ENCODE measurements around the gene SOX13. TPM values are rescaled to one million over a fixed set of nuclear protein-coding genes. Genes with fewer than 3 reads are reported as not detected.

Gene SOX13
- total and polyA plus RNA-seq, 2 of the 4 experiments (the other 2 are of a cell fraction): 0.54 to 3.5 TPM

DNA sequence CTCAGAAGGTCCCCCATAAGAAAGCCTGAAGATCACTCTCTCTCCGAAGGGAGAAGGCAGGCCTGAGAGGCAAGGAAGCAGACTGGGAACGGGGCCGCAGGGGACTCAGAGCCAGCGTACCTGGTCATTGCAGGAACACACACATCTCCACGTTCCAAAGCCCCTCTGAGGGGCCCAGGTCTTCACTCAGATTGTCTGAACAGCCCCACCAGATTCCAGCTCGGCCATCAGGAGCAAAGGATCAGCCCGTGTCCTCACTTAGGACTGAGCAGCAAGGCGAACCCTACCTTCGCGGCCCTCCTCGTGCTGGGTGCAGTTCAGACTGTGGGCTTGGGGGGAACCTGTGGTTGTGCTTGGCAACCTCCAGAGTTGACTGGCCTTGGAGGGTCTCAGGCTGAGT, 43.9 kb upstream of the SOX13 start:
- ChIA-PET CTCF (no interaction called here), POLR2A (ENCODE audit: unreplicated experiment) (no interaction called here)
- H3K23ac ChIP-seq (ENCODE audit: low read depth, low read length): no peak overlapping the region
- H4K20me1 ChIP-seq (ENCODE audit: insufficient read depth, low read length): no peaks in the 10 kb centered on the region
- H3K79me1 ChIP-seq (ENCODE audit: low read depth in 1 of 2, low read length in 2 of 2): no peaks in the 10 kb centered on the region
- H3K4ac ChIP-seq (ENCODE audit: low read depth, low read length): no peak overlapping the region
- no peak overlapping the region for H2BK20ac ChIP-seq (ENCODE audit: low read depth, low read length)
- no peak overlapping the region for H3K27ac ChIP-seq (ENCODE audit: insufficient read depth, low read length)
- ATAC-seq (ENCODE audit: low read depth) (no peak), DNase-seq (no peak)
- in situ Hi-C loops (cut with MboI; ENCODE audit: low sequenced_read_pairs): no loop called here
- H2BK5ac ChIP-seq (ENCODE audit: low read depth, low read length, poor library complexity, severe bottlenecking): no peak overlapping the region
- H3K4me2 ChIP-seq (ENCODE audit: low read depth, low read length): no peak overlapping the region
- TF ChIP-seq, protein P1, sequence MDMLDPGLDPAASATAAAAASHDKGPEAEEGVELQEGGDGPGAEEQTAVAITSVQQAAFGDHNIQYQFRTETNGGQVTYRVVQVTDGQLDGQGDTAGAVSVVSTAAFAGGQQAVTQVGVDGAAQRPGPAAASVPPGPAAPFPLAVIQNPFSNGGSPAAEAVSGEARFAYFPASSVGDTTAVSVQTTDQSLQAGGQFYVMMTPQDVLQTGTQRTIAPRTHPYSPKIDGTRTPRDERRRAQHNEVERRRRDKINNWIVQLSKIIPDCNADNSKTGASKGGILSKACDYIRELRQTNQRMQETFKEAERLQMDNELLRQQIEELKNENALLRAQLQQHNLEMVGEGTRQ (IDR thresholded peaks at IDR 0.05; ENCODE audit: low read depth, low read length): no peak
- TF ChIP-seq NFE2L2 (IDR thresholded peaks at IDR 0.05; ENCODE audit: low read depth, low read length) (no peak), RCOR1 (IDR thresholded peaks at IDR 0.05; ENCODE audit: insufficient replicate concordance, low read length) (no peak), RFX5 (IDR thresholded peaks at IDR 0.05; ENCODE audit: low read depth, low read length) (no peak), FOS (IDR thresholded peaks at IDR 0.05; ENCODE audit: low read depth, low read length) (no peak), MXI1 (IDR thresholded peaks at IDR 0.05; ENCODE audit: borderline replicate concordance, low read depth, low read length) (no peak), CEBPB (IDR thresholded peaks at IDR 0.05; ENCODE audit: low read depth, low read length) (no peak), MAFK (IDR thresholded peaks at IDR 0.05; ENCODE audit: low read depth, low read length) (no peak), BHLHE40 (IDR thresholded peaks at IDR 0.05; ENCODE audit: low read depth, low read length) (no peak), POLR2A (IDR thresholded peaks at IDR 0.05; ENCODE audit: low read depth, low read length) (no peak), MAZ (IDR thresholded peaks at IDR 0.05; ENCODE audit: borderline replicate concordance, low read depth, low read length) (no peak), RAD21 (IDR thresholded peaks at IDR 0.05; ENCODE audit: low read length) (no peak), CHD1 (IDR thresholded peaks at IDR 0.05; ENCODE audit: low read depth, low read length) (no peak), SMC3 (IDR thresholded peaks at IDR 0.05; ENCODE audit: low read depth, low read length) (no peak)
- TF ChIP-seq, protein P2, sequence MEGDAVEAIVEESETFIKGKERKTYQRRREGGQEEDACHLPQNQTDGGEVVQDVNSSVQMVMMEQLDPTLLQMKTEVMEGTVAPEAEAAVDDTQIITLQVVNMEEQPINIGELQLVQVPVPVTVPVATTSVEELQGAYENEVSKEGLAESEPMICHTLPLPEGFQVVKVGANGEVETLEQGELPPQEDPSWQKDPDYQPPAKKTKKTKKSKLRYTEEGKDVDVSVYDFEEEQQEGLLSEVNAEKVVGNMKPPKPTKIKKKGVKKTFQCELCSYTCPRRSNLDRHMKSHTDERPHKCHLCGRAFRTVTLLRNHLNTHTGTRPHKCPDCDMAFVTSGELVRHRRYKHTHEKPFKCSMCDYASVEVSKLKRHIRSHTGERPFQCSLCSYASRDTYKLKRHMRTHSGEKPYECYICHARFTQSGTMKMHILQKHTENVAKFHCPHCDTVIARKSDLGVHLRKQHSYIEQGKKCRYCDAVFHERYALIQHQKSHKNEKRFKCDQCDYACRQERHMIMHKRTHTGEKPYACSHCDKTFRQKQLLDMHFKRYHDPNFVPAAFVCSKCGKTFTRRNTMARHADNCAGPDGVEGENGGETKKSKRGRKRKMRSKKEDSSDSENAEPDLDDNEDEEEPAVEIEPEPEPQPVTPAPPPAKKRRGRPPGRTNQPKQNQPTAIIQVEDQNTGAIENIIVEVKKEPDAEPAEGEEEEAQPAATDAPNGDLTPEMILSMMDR (conservative IDR thresholded peaks at IDR 0.05; ENCODE audit: low read depth, low read length): no peak
- TF ChIP-seq, protein P3, sequence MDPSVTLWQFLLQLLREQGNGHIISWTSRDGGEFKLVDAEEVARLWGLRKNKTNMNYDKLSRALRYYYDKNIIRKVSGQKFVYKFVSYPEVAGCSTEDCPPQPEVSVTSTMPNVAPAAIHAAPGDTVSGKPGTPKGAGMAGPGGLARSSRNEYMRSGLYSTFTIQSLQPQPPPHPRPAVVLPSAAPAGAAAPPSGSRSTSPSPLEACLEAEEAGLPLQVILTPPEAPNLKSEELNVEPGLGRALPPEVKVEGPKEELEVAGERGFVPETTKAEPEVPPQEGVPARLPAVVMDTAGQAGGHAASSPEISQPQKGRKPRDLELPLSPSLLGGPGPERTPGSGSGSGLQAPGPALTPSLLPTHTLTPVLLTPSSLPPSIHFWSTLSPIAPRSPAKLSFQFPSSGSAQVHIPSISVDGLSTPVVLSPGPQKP (IDR thresholded peaks at IDR 0.05; ENCODE audit: borderline replicate concordance, low read depth, low read length): no peak
- H3K14ac ChIP-seq (replicated peaks; ENCODE audit: low read depth, low read length): no peak overlapping the region
- H3K4me3 ChIP-seq (ENCODE audit: insufficient read depth, low read depth, low read length): no peak overlapping the region
- peaks cover 44% of the 10 kb centered on the region for H3K27me3 ChIP-seq (ENCODE audit: control insufficient read depth, insufficient read depth, low read length)
- dilution Hi-C loops (cut with HindIII; ENCODE audit: low sequenced_read_pairs, unreplicated experiment): no loop called here
- no peak overlapping the region for H3K9ac ChIP-seq (ENCODE audit: low read depth, low read length)
- no peak overlapping the region for H2AK9ac ChIP-seq (replicated peaks; ENCODE audit: low read depth, low read length, poor library complexity)
- intact Hi-C loops (cut with micrococcal nuclease): no loop called here
- no peak overlapping the region for H3K18ac ChIP-seq (ENCODE audit: low read depth, low read length)
- no peaks in the 10 kb centered on the region for H3K4me1 ChIP-seq (ENCODE audit: control insufficient read depth, insufficient read depth, low read length)
- no peaks in the 10 kb centered on the region for H3K36me3 ChIP-seq (ENCODE audit: control insufficient read depth, insufficient read depth, low read length)
- no peaks in the 10 kb centered on the region for H3K9me3 ChIP-seq (ENCODE audit: control insufficient read depth, insufficient read depth, low read length)
- no peak overlapping the region for H4K5ac ChIP-seq (ENCODE audit: low read depth, low read length)
- H4K8ac ChIP-seq (ENCODE audit: low read depth in 2 of 2, low read length in 2 of 2): no peak overlapping the region
- H2AK5ac ChIP-seq (ENCODE audit: low read depth, low read length): no peak overlapping the region
- no peak overlapping the region for H3K56ac ChIP-seq (ENCODE audit: extremely low read depth, insufficient read depth, low read length)
- WGBS, 2 experiments (ENCODE audit: extremely low coverage in 2 of 2, insufficient read length in 1 of 2): 63% methylated on average over 5 of the region's 11 CpGs; no CpG with 5 or more reads in 1 of the 2 experiments
- H2AFZ ChIP-seq (replicated peaks; ENCODE audit: low read length, poor library complexity): no peak overlapping the region
- no TSS peak for BruUV-seq (replicated peaks)
- H4K91ac ChIP-seq (ENCODE audit: insufficient read depth, low read depth, low read length): no peak overlapping the region
- H2BK120ac ChIP-seq (ENCODE audit: low read depth, low read length): no peak overlapping the region
- no peak overlapping the region for H2BK15ac ChIP-seq (ENCODE audit: low read depth, low read length)
- H3K9me1 ChIP-seq (ENCODE audit: insufficient read depth, low read length): no peaks in the 10 kb centered on the region
